Astrocyte (in vitro differentiated cells and primary cell): ENCODE measurements around the gene PPM1E.

Experiments
- CTCF ChIP-seq: IDR thresholded peaks from 2 replicates; pipeline ENCODE4 v1.5.1; 2011; ENCODE audit warnings: low read depth, mild to moderate bottlenecking, inconsistent platforms, low read length, moderate library complexity; ENCODE audit not compliant: insufficient read depth
- EZH2 ChIP-seq: IDR thresholded peaks from 2 replicates; pipeline ENCODE4 v1.6.1; 2012; ENCODE audit warnings: mild to moderate bottlenecking, low read length, inconsistent platforms; ENCODE audit not compliant: insufficient read depth

GRCh38 chr17:58722274-58722673, 33.4 kb upstream of the PPM1E start:
- TF ChIP-seq EZH2 (no peak), CTCF (no peak)
